NCI-H146 treated with DMSO at 0.1 percent for 48 hours (cell line): ENCODE data around the gene SENP6.
"Not testable (repeated sequence)": the region's sequence is repeated elsewhere in the genome, so short reads cannot be mapped to it uniquely, and the experiment has no call there.

ENCODE experiments used
- DNase-seq: peaks from one replicate; lab custom pipeline; 2025; ENCODE audit not compliant: unreplicated experiment; lab: John Stamatoyannopoulos, UW

The SENP6 gene

DNA sequence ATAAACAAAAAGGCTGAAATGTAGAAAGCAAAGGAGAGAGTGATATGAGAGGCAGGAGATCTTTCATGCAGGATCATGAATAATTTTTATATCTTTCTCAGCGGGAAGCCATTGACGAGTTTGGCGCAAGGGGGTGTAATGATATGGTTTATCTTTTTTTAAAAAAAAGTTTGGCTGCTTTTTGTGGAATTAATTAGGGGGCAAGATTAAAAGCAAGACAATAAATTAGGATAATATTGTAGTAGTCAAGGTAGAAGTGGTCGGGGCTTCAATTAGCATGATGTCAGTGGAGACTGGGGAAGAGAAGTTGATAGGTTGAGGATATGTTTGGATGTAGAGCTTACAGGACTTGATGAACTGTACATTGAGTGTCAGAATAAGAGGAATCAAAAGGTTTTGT is 4.0 kb downstream of the SENP6 start:
- no peak for DNase-seq

DNA sequence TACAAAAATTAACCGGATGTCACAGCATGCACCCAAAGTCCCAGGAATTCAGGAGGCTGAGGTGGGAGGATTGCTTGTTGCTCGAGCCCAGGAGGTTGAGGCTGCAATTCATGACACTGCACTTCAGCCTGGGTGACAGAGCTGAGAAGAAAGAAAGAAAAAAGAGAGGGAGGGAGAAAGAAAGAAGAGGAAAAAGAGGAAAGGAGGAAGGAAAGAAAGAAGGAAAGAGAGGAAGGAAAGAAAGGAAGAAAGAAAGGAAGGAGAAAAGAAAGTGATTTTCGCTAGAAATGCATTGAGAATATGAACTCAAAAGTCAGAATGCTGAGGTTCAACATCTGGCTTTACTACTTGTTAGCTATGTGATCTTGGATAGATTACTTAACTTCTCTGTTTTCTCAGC is 6.6 kb downstream of the SENP6 start:
- no peak for DNase-seq

DNA sequence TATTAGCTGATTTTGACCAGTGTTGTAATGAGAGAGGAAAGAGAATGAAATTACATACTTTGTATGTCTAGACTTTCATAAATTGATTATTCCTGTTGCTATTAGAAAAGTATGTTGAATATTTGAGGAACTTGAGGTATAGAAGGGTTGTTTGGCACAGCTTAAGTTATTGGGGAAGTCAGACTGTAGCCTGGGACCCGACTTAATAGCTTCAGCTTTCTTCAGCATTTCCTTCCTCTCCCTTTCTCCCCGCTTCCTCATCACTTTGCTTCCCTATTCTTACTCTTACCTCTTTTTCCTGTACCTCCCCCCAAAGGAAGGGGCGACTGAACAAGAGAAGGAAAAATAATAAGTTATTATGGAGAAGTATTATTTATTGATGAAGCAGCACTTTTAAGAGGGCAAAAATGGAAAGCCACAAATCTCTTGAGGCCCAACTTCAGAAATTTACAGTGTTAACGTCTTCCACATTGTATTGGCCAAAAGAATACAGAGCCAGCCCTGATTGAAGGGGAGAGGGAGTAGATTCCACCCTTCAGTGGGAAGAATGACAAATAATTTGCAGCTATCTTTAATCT is 7.4 kb downstream of the SENP6 start:
- DNase-seq = no peak

DNA sequence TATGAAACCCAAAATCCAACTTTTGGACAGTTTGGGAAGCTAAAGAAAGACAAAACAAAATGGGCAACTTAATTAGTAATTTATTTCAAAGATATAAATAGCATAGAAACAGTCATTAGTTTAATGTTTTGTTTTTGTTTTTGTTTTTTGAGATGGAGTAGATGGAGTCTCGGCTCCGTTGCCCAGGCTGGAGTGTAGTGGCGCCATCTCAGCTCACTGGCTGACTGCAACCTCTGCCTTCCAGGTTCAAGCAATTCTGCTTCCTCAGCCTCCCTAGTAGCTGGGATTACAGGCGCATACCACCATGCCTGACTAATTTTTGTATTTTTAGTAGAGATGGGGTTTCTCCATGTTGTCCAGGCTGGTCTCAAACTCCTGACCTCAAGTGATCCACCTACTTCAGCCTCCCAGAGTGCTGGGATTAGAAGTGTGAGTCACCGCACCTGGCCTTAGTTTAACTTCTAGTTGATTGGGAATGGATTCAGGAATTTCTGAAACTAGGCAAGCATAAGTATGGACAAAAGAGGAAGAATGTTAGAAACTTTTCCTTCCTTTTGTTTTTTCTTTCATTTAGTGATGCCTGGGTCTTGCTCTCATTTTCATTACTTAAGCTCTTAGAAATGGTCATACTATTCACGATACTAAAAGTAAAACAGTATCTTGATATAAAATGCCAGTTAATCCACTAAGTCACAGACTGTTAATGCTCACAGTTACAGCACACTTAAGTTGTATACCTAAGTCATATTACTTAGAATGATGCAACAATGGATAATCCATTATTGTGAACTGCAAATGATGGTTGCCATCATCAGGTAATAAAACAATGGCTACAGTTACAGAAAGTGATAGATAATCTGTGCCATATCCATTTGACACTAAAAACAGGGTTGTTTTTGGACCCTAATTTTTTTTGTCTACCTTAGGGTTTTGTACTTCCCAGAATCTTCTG is 8.2 kb downstream of the SENP6 start:
- no peak for DNase-seq

DNA sequence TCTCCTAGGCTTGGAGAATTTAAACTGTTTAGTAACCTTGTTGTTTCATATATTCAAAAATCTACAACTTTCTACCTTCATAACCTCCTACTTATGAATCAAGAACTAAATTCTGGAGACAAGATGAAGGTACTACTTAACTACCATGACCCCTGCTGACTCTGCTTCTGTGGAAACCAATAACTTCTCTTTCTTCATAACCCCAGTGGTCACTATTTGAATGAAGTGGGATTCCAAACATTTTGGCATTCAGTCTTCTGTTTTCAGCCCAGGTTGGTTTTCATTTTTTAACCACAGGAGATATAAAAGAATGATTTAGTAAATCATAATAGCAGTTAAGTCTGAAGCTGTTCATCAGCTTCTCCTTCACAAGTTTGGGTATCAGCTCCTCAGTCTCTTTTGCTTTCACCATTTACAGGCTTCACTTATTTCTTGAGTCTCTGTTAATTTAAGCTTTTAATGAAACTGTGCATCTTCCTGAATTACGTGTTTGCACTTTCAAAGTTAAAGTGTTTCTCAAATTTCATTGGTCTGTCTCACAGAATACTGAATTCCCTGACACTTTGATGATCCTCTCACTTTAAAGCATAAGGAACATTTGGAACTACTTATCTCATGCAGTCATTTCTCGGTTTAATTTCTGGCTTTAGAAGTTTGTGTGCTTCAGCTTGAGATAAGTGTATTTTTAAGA is 9.5 kb downstream of the SENP6 start:
- DNase-seq = no peak

DNA sequence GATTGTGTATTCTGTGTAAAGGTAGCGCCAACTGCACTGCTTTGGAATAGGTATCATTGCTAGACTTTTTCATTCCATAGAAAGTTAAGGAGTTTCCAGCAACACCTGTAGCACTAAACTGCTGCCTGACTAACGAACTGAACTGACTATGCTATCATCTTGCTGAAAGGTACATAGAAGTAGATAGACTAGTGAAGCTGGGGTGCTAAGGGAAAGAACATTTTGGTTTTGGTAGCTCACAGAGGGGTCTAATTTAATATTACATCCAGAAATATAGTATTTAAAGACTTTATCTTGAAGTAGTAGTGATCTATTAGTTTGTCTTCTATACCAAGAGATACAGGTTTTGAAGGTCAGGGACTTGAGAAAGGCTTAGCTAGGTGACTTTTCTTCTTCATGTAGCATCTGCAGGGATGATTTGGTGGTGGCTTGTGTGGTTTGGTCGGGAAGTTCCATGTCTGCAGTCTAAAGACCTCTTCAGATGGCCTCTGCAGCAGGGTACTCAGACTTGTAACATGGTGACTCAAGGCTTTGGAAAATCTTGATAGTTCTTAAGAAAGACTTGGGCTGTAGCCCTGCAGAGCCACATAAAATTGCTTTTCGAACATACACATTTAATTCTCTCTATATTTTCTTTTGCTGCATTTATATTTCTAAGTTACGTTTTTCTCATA is 10.2 kb downstream of the SENP6 start:
- DNase-seq = no peak

DNA sequence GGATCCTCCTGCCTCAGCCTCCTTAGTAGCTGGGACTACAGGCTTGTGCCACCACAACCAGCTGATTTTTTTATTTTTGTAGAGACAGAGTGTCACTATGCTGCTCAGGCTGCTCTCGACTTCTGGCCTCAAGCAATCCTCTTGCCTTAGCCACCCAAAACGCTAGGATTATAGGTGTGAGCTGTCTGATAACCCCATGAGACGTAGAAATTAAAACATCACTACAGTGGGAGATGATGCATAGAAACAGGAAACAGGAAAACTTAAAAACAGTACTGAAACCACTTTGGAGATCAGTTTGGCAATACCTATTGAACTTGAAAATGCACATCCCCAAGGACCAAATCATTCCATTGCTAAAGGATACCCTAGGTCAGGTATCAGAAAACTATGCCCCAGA is 10.8 kb downstream of the SENP6 start:
- no peak for DNase-seq

DNA sequence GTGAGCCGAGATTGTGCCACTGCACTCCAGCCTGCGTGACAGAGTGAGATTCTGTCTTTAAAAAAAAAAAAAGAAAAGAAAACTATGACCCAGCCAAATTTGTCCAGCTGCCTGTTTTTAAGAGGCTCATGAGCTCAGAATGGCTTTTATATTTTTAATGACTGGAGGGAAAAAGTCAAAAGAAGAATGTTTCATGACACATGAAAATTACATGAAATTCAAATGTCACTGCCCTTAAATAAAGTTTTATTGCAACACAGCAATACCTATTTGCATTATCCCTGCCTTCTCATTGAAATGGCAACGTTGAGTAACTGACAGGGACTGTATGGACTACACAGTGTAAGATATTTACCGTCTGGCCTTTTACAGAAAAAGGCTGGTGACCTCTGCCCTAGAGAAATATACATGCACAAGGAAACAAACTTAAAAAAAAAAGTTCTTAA is 11.4 kb downstream of the SENP6 start:
- DNase-seq = no peak

DNA sequence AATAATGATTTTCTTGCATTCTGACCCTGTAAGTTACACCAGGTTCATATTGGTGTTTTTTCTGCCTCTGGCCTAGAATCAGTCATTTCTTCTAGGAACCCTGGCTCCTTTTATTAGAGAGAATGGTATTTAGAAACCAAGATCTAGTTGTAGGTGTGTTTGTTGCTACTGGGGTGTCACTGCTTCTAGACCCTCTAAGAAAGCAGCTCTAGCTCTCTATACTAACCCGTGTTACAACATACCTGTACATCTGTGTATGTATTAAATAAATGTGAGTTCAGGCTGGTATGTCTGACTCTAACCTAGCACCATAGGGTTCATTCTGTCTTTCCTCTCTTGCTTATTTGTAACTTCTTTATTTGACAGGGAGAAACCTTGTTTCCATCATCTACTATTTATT is 16.8 kb downstream of the SENP6 start:
- DNase-seq = no peak

DNA sequence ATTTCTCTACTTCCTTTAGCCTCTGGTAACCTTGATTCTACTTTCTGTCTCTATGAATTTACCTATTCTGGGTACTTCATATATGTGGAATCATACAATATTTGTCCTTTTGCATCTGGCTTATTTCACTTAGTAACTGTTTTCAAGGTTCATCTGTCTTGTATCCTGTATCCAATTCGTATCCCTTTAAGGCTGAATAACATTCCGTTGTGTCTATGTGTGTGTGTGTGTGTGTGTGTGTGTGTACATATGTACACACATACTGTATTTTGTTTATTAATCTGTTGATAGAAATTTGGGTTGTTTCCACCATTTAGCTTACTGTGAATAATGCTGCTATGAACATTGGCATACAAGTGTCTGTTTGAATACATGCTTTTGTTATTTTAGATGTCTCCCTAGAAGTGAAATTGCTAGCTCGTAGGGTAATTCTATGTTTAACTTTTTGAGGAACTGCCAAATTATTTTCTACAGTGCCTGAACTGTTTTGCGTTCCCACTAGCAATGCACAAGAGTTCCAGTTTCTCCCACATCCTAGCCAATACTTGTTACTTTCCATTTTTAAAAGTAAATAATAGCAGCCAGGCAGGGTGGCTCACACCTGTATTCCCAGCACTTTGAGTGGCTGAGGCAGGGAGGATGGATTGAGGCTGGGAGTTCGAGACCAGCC is 17.7 kb downstream of the SENP6 start:
- DNase-seq = no peak

DNA sequence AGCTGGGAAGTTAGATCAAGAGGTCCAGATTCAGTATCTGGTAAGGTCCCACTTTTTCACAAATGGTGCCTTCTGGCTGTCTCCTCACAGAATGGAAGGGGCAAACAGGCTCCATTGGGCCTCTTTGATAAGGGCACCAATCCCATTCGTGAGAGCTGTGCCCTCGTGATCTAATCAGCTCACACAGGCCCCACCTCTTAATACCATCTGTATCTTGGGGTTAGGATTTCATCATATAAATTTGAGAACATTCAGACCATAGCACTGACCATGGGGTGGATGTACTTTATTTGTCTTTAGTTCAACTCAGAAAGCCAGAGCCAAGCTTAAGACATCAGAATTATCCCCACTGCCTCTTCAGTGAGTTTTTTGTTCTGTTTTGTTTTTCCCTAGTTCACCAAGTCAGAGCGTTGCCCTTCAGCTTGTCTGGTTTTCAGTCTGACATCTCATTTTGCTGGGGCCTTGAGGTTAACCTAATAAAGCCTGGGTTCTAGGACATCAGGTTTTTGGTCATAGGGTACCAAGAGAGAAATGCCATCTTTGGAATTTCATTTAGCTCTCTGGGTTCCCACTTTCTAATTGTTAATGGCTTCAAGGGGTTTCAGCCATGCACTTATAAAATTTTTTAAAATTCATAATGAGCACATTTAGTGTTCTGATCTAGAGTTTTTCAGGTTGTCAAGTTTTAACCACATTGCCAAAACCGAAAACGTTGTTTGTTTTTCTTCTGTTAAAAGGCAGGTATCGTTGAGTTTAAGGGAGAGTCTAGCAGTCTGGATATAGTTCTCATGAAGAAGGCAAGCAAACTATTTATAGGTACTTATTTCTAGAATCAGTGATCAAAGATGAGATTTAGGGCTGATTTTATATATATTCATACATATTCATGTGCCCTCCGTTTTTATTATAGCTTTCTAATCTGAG is 19.0 kb downstream of the SENP6 start:
- DNase-seq = no peak

DNA sequence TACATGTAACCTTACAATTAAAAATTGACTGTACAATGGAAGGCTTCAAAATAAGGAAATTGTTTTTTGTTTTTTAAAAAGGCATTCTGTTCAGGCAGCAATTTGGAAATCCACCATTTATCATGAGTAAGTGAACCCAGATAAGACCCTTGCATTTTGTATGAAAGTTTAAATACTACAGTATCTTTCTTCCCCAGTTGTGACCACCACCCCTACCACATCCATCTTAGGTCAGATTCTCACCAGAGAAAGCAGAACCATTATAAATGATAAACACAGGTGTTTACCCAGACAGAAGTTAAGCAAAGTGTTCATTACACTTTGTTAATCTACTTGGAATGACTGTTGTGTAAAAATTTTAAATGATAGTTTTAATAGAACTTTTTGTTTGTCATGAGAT is 20.2 kb downstream of the SENP6 start:
- no peak for DNase-seq

DNA sequence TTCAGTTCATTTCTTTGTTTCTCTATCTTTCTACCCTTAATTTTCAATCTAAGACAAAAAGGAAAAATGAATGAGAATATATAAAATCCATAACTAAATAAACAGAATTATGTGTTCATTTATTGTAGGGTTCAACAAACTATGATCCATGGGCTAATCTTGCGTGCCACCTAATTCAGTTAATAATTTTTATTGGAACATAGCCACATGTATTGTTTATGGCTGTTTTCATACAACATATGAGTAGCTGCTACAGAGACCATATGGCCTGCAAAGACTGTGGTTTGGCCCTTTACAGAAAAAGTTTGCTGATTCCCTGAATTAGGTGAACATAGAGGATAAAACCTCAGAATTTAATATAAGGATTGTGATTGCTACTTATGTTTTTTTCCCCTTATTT is 21.8 kb downstream of the SENP6 start:
- DNase-seq = no peak

DNA sequence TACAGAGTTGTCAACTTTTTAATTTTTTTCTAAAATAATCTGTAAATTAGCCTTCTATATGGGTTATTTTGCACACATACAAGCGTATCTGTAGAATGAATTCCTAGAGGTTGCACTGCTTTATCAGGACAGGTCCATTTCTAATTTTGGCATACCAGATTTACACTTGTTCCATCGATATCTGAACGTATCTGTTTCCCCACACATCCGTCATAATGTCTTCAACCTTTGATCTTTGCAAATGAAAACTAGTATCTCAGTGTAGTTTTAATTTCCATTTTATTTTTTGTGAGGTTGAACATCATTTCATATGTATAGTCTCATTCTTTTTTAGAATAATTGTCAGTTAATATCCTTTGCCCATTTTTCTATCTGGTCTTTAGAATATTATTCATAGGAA is 22.7 kb downstream of the SENP6 start:
- no peak for DNase-seq

DNA sequence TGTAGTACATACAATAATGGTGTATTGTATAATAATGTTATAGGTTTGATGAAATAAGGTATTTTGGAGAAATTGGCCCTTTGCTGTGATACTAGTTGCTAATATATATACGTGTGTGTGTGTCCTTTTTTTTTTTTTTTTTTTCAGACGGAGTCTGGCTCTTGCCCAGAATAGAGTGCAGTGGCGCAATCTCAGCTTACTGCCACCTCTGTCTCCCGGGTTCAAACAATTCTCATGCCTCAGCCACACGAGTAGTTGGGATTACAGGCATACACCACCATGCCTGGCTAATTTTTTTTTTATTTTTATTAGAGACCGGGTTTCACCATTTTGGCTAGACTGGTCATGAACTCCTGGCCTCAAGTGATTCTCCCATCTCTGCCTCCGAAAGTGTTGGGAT is 23.3 kb downstream of the SENP6 start:
- no peak for DNase-seq

DNA sequence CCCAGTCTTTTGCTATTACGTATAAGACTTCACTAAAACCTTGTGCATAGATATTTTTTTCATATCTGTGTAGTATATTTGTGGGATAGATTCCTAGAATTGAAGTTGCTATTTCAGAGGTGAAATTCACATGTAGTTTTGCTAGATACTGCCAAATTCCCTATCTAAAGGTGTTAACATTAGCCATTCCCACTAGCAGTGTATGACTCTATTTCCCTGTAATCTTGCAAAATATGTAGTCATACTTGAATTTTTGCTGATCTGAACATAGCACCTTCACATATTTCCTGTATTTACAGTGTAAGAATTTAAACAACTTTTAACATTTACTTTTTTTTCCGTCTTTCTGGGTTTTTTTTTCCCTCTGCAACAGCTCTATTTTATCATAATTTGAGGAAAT is 24.9 kb downstream of the SENP6 start:
- no peak for DNase-seq

DNA sequence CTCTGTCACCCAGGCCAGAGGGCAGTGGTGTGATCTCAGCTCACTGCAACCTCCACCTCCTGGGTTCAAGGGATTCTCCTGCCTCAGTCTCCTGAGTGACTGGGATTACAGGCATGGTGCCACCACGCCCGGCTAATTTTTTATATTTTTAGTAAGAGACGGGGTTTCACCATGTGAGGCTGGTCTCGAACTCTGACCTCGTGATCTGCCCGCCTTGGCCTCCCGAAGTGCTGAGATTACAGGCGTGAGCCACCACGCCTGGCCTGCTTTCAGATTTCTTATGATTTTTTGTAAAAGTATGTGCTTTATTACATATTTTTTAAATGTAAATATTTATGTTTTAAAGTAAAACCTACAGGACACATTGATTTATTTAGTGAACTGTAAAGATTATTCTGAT is 26.0 kb downstream of the SENP6 start:
- DNase-seq = not testable (repeated sequence)

DNA sequence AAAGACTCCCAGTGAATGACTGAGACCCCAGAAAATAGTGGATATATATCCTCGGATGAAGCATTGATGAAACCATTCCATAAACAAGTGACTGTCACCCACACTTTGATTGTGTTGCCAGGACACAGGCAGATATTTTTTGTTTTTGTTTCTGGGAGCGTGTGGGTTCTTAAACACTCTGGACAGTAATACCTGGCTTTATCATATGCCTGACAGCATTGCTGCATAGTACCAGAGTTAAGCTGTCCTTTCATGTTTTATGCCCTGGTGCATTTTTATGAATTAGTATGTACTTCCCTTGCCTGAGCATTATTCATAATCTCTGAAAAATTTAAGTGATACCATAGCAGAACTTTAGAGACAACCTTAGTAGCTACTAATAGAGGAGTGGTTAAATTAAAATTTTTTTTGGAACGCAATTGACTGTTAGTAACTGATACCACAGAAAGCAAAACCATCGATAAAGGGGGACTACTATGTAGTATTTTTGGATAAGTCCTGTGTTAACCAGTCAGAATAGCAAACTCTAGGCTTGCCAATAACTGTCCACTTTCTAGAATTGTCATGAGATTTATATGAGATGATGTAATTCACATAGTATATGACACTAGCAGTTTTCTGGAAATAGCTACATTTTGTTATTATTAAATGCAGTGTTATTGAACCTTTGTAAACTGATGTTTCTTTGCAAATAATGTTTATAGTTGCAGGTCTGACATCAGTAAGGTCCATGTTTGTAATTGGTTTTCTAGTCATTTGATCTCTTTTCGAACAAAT is 30.4 kb downstream of the SENP6 start:
- DNase-seq = no peak

DNA sequence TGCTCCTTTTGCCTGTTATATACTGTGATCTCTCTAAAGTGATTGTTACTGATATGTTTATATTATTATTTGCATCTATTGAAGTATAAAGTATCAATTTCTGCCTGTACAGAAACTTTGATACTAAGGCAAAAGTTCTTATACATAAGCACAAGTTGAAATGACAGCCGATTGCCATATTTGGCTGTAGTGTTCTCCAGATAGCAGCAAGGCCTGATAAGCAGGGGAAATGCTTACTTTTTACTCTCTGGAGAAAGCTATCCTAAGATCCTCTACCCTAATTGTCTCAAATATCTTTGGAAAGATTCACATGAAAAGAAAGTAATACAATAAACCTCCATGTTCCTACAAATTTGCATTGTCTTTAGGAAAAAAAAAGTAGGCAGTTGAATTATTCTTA is 31.4 kb downstream of the SENP6 start:
- no peak for DNase-seq
